ENCODE measurements around the gene ARNT2.

The ARNT2 gene

DNA sequence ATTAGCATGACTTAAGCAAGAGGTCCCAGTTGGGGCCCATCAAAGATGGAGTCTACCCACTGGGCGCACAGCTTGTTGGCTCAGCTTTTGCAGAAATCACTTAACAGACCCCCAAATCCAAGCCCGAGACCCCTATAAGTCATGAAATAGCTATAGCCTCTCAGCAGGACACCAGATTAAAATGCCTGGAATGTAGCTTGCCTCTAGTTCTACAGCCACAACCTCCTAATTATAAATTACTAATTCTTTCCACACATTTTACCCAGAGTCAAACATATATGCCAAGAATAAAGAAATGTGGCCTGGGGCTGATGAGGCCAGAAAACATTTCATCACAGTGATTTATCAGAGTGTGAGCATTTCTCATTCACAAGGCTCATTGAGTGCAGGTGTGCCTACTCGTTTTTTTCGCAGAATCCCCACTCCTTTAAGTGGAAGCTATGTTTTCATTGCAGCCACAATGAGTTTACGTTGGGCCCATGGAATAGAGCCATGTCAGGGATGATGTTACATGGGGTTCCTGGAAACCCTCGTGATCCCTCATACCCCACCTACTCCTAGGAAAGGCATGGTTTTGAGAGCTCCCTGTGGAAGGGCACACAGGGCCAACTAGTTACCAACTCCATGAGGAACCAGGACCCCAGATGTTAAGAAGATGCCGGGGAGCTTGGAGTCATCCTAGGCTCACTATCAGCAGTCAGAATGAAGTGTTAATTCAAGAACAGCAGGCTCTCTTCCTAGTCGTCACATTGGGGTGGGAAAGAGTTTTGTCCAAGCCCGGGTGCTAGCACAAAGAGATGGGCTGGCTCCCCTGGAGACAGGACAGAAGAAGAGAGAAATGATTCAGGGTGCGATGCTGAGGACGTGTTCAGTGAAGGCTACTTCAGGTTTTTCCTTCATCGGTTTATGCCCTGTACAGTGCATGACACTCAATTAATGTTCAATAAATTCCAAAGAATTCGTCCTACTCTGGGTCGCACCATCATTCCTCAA, 200.7 kb downstream of the ARNT2 start:
- no peak for DNase-seq

DNA sequence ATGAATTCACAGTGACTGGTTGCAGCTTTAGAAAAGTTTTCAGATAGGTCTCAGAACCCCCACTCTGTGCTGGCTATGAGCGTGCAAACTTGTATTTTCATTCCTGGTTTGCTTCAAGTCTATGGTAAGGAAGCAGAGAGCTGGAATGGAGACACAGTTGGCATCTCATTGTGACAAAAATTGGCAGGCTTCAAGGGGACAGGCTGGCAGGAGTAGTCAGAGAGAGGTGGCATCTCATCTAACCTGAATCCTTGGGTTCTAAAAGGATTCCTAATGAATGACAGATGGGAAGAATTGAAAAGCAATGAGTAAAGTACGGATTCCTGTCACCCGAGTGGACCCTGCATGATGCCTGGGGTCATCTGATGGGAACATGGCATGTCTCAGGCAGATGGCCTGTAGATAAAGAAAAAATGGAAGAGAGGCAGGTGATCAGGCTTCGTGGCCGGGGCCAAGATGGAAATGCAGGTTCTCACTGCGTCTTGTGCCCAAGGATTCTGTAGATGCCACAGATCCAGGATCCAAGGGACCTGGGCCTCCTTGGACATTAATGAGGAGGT, 201.5 kb downstream of the ARNT2 start:
- DNase-seq: no peak

DNA sequence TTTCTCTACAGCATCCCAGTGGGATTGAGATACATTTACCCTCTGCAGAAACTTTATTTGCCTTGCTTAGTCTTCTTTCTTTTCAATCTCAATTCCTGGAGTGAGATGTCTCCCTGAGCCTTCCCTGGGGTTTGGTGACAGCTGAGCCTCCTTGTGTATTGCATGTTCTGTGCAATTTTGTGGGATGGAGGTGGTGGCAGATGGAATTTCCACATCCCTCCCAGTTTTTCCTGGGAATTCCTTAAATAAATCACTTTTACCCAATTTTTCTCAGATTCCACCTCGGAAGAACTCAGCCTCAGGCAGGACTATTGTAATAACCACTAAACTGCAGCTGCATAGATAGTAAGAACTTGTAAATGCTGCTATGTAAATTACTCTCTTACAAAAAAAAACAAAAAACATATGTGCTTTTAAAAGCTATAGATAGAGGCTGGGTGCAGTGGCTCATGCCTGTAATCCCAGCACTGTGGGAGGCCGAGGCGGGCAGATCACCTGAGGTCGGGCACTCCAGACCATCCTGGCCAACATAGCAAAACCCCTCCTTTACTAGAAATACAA, 202.4 kb downstream of the ARNT2 start:
- no peak for DNase-seq

DNA sequence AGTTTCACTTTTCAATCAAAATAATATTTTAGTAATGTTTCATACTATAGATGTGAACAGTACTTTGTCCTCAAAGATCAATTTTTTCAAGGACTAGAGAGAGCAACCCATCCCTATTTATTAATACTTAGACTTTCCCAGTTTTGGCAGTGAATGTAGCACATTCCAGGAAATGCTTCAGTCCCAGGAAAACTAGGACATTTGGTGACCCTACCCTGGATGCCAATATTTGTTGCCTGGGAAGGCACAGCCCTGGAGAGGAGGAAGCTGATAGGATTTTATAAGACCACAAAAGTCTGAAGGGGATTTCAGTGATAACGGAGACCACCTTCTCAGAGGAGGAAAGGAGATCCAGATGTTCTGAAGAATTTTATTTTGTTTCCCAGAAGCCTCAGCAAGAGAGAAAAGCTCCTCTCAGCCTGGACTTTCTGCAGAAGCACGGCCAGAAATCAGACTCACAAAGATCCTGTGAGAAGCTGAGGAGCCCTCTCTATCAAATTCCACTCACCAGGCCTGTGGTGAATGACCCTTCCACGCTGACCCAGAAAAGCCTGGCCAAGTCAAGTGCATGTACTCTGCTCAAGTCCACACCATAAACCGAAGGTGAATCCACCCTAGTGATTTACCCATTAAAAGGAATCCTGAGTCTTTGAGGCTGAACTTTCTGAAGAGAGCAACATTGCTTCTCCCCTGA, 203.3 kb downstream of the ARNT2 start:
- no peak for DNase-seq

DNA sequence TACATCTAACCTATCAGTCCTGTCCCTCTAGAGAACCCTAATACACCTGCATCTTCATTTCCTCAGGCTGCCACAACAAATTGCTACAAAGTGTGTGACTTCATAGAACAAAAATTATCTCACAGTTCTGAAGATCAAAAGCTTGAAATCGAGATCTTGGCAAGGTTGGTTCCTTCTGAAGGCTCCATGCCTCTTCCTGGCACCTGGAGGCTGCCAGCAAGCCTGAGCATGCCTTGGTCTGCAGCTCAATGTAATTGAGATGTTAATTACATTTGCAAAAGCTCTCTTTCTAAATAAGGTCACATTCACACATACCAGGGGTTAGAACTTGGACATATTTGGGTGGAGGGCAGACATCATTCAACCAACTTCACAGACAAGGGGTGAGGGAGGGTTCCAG, 204.5 kb downstream of the ARNT2 start:
- DNase-seq: no peak

DNA sequence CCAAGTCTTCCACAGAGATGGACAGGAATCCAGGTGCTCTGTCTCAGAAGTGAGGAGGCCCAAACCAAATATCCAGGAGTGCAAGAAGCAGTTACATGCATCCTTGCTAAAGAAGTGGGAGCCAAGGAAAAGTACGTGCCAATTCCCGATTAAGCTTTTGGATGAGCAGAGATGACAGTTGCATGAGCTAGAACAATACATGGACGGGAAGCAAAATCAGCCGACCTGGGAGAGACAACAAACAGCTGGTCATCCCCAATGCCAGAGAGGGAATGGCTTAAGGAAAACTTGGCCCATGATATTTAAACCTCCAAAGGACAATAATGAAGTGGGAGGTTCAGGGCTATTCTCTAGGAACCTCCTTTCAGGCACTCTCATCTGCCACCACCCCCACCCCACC, 204.9 kb downstream of the ARNT2 start:
- no peak for DNase-seq

DNA sequence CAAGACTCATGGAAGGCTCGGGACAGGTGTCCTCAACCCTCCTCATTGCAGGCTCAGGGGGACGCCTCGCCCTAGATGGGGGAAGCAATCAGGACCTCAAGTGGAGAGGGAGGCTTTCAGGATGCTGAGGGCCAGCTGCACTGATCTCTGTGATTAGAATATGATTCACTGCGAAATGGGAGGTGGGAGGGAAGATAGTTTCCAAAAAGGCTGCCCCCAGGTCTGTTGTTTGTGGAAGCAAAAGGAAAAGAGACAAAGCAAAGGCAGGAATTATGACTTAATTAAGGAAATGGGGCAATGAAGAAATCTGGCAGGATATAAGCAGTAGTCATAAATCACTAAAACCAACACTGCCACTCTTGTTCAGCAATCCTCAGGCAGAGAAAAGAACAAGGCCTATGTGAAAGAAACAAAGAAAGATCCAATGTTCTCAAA, 205.3 kb downstream of the ARNT2 start:
- DNase-seq: no peak

DNA sequence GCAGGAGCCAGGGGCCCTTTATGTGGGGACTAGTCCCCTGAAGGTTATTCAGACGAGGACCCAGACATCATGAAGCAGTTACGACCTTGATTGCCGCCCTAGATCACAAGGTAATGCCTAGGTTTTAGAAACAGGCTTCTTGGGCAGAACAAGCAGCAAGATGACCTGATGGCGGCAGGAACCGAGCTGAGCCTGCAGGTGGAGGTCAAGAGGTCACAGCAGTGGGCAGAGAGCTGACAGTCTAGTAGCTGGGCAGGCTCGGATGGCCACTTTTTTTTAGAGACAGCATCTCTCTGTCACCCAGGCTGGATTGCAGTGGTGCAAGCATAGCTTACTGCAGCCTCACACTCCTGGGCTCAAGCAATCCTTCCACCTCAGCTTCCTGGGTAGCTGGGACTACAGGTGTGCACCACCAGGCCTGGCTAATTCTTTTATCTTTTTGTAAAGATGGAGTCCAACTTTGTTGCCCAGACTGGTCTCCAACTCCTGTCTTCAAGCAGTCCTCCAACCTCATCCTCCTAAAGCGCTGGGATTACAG, 207.4 kb downstream of the ARNT2 start:
- DNase-seq: no peak

DNA sequence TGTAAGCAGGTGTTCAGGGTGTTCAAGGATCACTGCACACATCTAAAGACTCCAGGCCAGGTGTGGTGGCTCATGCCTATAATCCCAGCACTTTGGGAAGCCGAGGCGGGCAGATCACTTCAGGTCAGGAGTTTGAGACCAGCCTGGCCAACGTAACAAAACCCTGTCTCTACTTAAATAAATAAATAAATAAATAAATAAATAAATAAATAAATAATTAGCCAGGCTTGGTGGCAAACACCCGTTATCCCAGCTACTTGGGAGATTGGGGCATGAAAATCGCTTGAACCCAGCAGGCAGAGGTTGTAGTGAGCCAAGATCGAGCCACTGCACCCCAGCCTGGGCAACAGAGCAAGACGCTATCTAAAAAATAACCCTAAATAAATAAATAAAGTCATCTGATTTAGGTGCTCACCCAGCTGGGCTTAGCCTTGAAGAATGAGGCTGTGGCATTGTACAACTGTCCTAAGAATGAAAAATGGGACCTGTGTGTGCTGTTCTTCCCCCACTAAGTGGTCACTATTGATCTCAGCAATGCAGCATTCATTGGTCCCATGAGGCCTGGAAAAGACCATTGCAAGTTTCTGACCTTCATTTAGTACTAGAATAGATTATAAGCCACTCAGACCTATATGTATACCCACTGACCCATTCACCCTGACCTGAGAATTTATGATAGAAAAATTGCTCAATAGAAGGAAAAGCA, 208.1 kb downstream of the ARNT2 start:
- DNase-seq: no peak

DNA sequence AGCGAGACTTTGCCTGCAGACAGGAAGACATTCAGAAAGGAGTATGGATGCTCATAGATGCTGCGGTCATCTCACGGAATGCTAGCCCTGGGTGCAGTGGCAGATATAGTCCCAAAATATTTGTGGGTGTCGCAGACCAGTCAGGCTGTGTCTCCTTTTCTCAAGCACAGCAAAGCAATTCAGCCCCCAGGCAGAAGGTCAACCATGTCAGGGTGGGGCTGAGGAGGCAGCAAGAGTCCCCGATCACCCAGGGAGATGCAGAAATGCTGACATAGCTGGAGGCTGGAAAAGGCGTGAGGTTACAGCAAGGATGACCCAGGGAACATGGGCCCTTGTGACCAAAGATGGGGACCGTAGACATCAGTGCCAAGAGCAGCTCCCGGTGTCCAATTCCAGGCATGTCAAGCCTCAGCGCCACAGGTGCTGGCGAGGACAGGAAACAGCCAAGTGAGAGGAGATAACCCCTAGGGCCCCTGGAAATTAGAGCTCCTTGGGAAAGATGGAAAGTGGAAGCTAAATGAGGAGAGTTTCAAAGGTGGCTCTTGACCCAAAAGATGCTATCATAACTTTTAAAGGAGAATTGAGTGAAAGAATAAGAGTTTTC, 209.7 kb downstream of the ARNT2 start:
- no peak for DNase-seq

DNA sequence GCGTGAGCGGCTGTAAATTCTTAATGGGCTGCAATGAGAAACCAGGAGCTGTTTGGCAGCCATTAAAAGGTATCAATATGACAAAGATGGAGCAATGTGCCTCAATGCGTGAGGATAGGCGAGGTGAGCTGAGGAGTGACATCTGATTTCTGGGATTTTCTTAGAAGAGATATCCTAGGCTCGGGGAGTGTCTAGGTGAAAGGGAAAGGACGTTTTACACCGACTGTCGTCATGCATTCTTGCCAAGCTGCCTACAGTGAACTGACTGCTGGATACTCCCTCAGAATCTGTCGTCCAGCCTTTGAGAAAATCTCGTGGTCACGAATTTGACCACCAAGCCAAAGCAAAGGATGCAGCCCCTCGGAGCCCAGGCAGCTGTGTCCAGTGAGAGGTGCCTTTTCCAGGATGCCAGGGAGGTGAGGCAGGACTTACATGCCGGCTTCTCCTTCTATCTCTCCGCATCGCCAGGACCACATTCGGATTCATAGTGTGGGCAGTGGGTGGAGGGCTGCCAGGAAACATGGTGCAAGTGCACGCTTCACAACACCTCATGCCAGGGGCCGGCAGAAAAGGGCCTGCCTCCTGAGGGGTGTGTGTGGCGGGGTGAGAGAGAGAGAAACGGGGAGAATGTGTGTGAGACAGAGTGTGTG, 210.7 kb downstream of the ARNT2 start:
- no peak for DNase-seq

DNA sequence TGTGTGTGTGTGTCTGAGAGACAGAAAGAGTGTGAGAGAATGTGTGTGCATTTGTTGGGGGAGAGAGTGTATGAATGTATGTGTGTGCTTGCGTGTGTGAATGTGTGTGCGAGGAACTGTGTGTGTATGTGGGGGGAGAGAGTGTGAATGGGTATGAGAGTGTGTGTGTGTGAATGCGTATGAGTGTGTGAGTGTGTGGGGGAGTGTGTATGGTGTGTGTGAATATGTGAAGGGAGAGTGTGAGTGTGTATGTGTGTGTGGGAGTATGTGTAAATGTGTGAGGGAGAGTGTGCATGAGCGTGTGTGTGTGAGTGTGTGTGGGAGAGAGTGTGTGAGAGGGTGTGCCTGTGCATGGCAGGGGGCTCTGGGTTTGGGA, 211.2 kb downstream of the ARNT2 start:
- DNase-seq: no peak

DNA sequence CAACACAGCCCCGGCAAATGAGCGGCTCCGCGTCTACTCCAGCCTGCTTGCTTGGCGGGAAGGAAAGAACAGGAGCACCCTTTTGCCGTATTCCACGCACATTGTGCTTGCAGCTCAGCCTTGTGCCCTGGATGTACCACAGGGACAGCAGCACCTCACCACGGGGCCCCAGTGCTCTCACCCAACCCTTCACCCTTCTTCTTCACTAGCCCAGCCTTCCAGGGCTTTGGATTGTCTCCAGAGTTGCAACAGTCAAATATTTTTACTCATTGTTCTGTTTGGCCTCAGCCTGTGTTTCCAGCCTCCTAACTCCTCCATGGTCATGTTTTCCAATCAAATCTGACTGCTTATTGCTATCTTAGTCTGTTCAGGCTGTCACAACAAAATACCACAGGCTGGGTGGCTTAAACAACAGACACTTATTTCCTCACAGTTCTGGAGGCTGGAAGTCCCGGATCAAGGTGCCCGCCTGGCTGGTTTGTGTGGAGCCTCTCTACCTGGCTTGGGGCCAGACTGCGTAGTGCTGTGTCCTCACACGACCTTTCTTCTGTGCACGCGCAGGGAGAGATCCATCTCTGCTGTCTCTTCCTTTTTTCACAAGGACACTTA, 211.7 kb downstream of the ARNT2 start:
- DNase-seq: no peak

DNA sequence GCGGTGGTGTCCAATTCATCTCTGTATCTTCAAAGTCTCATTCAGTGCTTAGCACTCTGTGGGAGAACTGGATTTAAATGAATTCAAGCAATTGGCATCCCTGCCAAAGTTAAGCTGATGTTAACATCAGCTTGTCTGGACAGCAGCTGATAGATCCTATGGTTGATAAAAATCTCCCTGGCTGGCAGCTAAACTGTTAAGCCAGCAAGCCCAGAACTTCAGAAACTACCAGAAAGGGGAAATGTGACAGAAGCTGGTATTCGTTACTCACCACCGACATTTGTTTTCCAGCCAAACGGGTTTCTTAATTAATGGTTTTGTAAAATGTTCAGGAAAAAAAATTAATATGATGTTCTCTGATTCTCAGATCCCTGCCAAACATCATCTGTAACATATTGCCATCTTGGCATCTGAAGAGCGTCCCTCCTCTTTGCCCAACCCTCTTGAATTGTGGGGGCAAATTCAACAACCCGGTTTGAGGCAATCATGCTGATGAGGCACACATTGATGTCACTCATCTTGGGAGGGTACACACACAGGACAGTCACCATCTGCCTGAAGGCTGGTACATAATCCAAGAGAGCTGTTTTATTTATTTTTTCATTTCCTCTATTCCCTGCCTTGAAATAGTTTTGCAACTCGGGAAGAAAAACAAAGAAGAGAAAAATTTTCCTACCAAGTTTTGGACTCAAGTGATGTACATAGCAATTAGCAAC, 214.7 kb downstream of the ARNT2 start:
- no peak for DNase-seq

DNA sequence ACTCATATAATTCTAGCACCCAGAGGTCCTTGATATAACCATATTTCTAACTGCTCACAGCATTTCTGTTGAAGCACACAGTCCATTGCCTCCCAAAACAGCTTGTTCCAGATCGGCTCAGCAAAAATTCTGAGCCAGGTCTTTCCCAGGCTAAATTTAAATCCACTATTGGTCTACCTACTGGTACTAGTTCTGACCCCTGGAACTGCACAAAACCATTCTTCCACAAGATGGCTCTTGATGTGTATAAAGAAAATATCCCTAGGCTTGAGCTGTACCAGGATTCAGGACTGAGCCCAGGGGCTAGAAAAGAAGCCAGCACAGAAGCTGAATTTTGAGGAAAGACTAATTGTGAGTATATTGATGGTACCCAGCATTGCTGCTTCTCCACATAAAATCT, 215.5 kb downstream of the ARNT2 start:
- DNase-seq: no peak

DNA sequence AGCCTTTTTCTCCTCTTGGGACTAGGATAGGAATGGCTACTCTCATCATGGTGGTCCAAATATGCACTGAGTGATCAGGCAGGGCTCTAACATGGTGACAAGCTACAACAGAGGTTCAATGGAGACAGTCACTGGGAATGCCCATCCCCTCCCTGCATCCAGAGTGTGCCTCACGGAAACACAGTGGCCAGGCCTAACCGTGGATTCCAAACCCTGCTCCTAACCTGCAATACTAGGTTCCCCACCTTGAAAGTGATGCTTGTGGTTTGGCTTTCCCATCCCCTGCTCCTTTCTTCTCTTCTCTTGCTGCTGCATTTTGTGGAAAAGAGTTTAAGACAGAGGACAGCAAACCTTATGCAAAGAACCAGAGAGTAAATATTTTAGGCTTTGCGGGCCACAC, 216.0 kb downstream of the ARNT2 start:
- no peak for DNase-seq

DNA sequence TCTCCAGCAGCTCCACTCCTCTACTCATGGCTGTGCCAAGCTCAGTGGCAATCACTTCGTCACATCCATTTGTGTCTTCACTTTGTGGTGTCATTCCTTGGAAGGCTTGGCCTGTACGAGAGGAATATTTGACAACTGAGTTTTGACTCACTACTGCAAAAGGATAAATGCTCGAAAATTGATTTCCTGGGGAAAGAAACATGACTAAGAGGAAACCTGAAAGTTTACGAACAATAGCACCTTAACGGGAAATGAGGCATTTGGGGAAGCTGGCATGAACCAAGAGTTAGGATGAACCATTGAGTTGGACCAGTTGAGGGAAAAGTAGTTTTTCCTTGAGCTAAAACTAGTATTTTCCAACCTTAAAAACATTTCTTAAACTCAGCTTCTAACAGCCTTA, 216.7 kb downstream of the ARNT2 start:
- DNase-seq: no peak

DNA sequence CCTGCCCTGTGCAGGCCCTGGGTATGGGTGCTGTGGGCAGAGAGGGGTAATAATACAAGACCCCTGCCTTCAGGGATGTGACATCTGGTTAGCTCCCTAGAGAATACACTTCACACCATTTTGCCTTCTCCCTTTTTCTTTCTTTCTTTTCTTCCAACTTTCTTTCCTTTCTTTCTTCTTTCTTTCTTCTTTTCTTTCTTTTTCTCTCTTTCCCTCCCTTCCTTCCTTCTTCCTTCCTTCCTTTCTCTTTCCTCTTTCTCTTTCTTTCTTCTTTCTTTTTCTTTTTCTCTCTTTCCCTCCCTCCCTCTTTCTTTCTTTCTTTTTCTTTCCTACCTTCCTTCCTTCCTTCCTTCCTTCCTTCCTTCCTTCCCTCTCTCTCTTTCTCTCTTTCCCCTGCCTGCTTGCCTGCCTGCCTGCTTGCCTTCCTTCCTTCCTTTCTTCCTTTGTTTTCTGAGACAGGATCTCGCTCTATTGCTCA, 222.5 kb downstream of the ARNT2 start:
- DNase-seq: no peak

DNA sequence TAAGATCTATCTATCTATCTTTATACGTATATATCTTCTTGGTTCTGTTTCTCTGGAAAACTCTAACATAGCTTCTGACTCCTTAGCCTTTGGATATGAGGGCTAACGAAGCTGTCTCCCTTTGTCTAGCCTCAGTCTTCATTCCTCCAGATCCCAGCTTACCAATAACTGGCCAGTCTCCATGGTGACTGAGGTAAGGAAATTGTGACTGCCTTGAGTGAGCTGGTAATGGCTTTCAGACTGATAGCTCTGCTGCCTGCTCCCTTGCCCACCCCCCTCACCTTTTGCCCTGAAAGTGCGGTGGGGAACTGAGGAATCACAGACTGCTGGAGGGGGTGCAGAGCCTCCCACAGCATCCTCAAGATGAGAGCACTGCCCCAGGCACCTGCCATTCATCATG, 225.2 kb downstream of the ARNT2 start:
- no peak for DNase-seq

DNA sequence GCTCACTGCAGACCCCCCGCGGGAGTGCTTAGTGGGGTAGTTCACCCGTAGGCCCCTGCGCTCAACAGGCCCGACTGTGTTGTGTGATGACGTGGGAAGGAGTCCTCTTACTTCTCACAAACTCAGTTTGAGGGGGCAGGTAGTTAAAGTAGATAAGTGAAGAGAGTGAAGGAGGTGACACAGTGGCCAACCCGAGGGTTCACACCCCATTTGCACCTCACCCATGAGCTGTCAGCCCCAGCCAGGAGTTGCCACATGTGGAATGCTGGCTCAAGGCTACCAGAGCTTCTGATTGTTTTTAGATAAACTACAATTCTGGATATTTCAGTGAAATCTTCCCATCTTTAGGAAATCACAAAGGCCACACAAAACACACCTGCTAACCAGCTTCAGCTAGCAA, 226.8 kb downstream of the ARNT2 start:
- DNase-seq: no peak

All from CD4-positive, alpha-beta T cell treated with Interferon alpha-2 for 1 hour (primary cell).